T-cell (primary cell): ENCODE measurements around the gene PRKAG1. TPM values are rescaled to one million over a fixed set of nuclear protein-coding genes. Genes with fewer than 3 reads are reported as not detected.

Experiments
- ATAC-seq, 4 experiments: fragments of 200-7000 bp in 3 of 4; fragments of 150-1000 bp in 1 of 4; cut with Tn5 transposase; replicated peaks in 1 of 4; 1 replicate in 3 of 4; 2 replicates in 1 of 4; pipeline ENCODE4 v1.10.0; 2021; ENCODE audit warnings: moderate library complexity in 3 of 4, mild to moderate bottlenecking in 2 of 4, moderate number of reproducible peaks in 1 of 4
- CTCF ChIA-PET, 2 donors: fragments of 300-600 bp; sonication (Branson Sonifier 250); formaldehyde crosslinking; loops; one replicate each; lab custom pipeline; 2022; ENCODE audit warnings: antibody characterized with exemption in 2 of 2; lab: Charles Lee
- POLR2A ChIA-PET, 2 donors: fragments of 300-600 bp; sonication (Branson Sonifier 250); formaldehyde crosslinking; loops; one replicate each; lab custom pipeline; 2022; ENCODE audit warnings: antibody characterized with exemption in 2 of 2; lab: Charles Lee
- DNase-seq, 35 experiments: peaks; one replicate each; pipeline versions ENCODE4 v3.0.0 to v3.0.0-alpha.2; 2013 to 2023
- H3K27ac ChIP-seq: one replicate; pipeline ENCODE4 v1.5.1; 2013; ENCODE audit warnings: low read length
- H3K27me3 ChIP-seq, 2 experiments: replicated peaks in 1 of 2; 1 replicate in 1 of 2; 2 replicates in 1 of 2; pipeline versions ENCODE4 v1.6.1 to v1.7.0; 2013; ENCODE audit warnings: low read length in 1 of 2, mixed read lengths in 1 of 2; ENCODE audit not compliant: control insufficient read depth in 2 of 2, insufficient read depth in 2 of 2; ENCODE audit errors: extremely low read depth in 1 of 2
- H3K36me3 ChIP-seq, 2 donors: 1 replicate in 1 of 2; 2 replicates in 1 of 2; pipeline versions ENCODE4 v1.6.1 to v1.7.0; 2013; ENCODE audit warnings: low read length in 1 of 2; ENCODE audit not compliant: control insufficient read depth in 2 of 2, insufficient read depth in 1 of 2; ENCODE audit errors: extremely low read depth in 1 of 2
- H3K4me1 ChIP-seq, 2 experiments: 1 replicate in 1 of 2; 2 replicates in 1 of 2; pipeline versions ENCODE4 v1.6.1 to v1.7.0; 2013; ENCODE audit warnings: low read length in 2 of 2, mixed read lengths in 1 of 2; ENCODE audit not compliant: insufficient read depth in 2 of 2, control insufficient read depth in 1 of 2; ENCODE audit errors: extremely low read depth in 1 of 2
- H3K4me3 ChIP-seq, 2 donors: 1 replicate in 1 of 2; 2 replicates in 1 of 2; pipeline versions ENCODE4 v1.5.1 to v1.7.0; 2013; ENCODE audit warnings: mild to moderate bottlenecking in 2 of 2, low read length in 1 of 2, moderate library complexity in 1 of 2; ENCODE audit not compliant: control insufficient read depth in 1 of 2; ENCODE audit errors: extremely low read depth in 1 of 2
- H3K9me3 ChIP-seq: 2 replicates; pipeline ENCODE4 v1.7.0; 2013
- H3K27ac Mint-ChIP-seq, 2 donors: one replicate each; pipeline ENCODE4 v1.8.0; 2020 to 2021; ENCODE audit warnings: mild to moderate bottlenecking in 2 of 2, mixed read lengths in 2 of 2
- H3K27me3 Mint-ChIP-seq, 2 donors: one replicate each; pipeline ENCODE4 v1.8.0; 2021 to 2022; ENCODE audit warnings: mixed read lengths in 2 of 2
- H3K36me3 Mint-ChIP-seq: one replicate; pipeline ENCODE4 v1.8.0; 2021; ENCODE audit warnings: mixed read lengths
- H3K4me1 Mint-ChIP-seq, 3 donors: one replicate each; pipeline ENCODE4 v1.8.0; 2020 to 2022; ENCODE audit warnings: mixed read lengths in 3 of 3, mild to moderate bottlenecking in 1 of 3
- H3K4me3 Mint-ChIP-seq, 3 donors: one replicate each; pipeline ENCODE4 v1.8.0; 2020 to 2022; ENCODE audit warnings: mild to moderate bottlenecking in 3 of 3, mixed read lengths in 3 of 3, moderate library complexity in 3 of 3
- H3K9me3 Mint-ChIP-seq, 3 donors: one replicate each; pipeline ENCODE4 v1.8.0; 2020 to 2022; ENCODE audit warnings: mixed read lengths in 3 of 3
- WGBS: methylation state at CpG from one replicate; pipeline ENCODE4 v1.1.5; 2013; ENCODE audit warnings: missing lambda C conversion rate; ENCODE audit not compliant: insufficient coverage; 5-methylcytosine and 5-hydroxymethylcytosine counted together
- total RNA-seq, 35 experiments: library from RNA in 6 of 35; stranded (reverse) in 6 of 35; fragments of 120-200 nt in 1 of 35; gene quantifications; one replicate each; pipeline versions ENCODE4 v1.2.1 to v1.2.4 and lab custom pipeline; 2013 to 2026

PRKAG1 gene
- total RNA-seq, 5 donors from 2014 or later (not counting 1 experiment from before 2014, with no cell fraction given), result 42.5 to 54.6 (median 48.3) TPM

GRCh38 chr12:49026678-49027480 lies 8.3 kb upstream of the PRKAG1 start:
- H3K9me3 Mint-ChIP-seq, result no peaks in the 10 kb centered on the region
- Histone ChIP-seq H3K4me1 (peaks cover 0 to 4% of the 10 kb centered on the region in 2 experiments), H3K9me3 (no peaks in the 10 kb centered on the region), H3K36me3 (peaks cover 23 to 84% of the 10 kb centered on the region in 2 donors), H3K4me3 (no peak overlapping the region), H3K27me3 (no peaks in the 10 kb centered on the region), H3K27ac (no peak overlapping the region)
- H3K4me3 Mint-ChIP-seq, result no peak overlapping the region
- no peaks in the 10 kb centered on the region for H3K27me3 Mint-ChIP-seq
- ChIA-PET POLR2A (interaction anchor here in 1 of 2 donors (0.5 kb wide), 1 partner anchor 9 kb away, joined by 3 read pairs; no protein-coding TSS in a partner anchor), CTCF (no interaction called here)
- peaks cover 46% of the 10 kb centered on the region for H3K36me3 Mint-ChIP-seq
- 97% methylated on average over 19 of the region's 26 CpGs for WGBS
- DNase-seq, result no peak
- no peak for ATAC-seq
- H3K27ac Mint-ChIP-seq, result no peak overlapping the region
- no peaks in the 10 kb centered on the region for H3K4me1 Mint-ChIP-seq

GRCh38 chr12:49026101-49026500 lies 7.5 kb upstream of the PRKAG1 start:
- peaks cover 50% of the 10 kb centered on the region for H3K36me3 Mint-ChIP-seq
- WGBS, result 98% methylated on average over 21 of the region's 21 CpGs
- H3K27ac Mint-ChIP-seq, result no peak overlapping the region
- no peaks in the 10 kb centered on the region for H3K4me1 Mint-ChIP-seq
- ChIA-PET CTCF (no interaction called here), POLR2A (no interaction called here)
- peaks cover 22 to 88% of the 10 kb centered on the region in 2 donors for H3K36me3 ChIP-seq
- H3K9me3 Mint-ChIP-seq, result no peaks in the 10 kb centered on the region
- no peak overlapping the region for H3K4me3 ChIP-seq
- H3K27me3 ChIP-seq, result no peaks in the 10 kb centered on the region
- no peaks in the 10 kb centered on the region for H3K27me3 Mint-ChIP-seq
- peaks cover 0 to 1% of the 10 kb centered on the region in 2 experiments for H3K4me1 ChIP-seq
- H3K9me3 ChIP-seq, result no peaks in the 10 kb centered on the region
- H3K27ac ChIP-seq, result no peak overlapping the region
- no peak overlapping the region for H3K4me3 Mint-ChIP-seq
- ATAC-seq (no peak), DNase-seq (no peak)

- H3K9me3 ChIP-seq, result no peaks in the 10 kb centered on the region
- no peaks in the 10 kb centered on the region for H3K4me1 ChIP-seq
- no peak overlapping the region for H3K27ac ChIP-seq
- H3K4me3 ChIP-seq, result no peak overlapping the region
- Mint-ChIP-seq H3K36me3 (peaks cover 50% of the 10 kb centered on the region), H3K27ac (no peak overlapping the region), H3K27me3 (no peaks in the 10 kb centered on the region), H3K9me3 (no peaks in the 10 kb centered on the region), H3K4me1 (no peaks in the 10 kb centered on the region), H3K4me3 (no peak overlapping the region)
- ChIA-PET CTCF (no interaction called here), POLR2A (no interaction called here)
- WGBS, result no CpG with 5 or more reads among the region's 4 CpGs
- ATAC-seq, result no peak
- peaks cover 20 to 85% of the 10 kb centered on the region in 2 donors for H3K36me3 ChIP-seq
- DNase-seq, result no peak
- H3K27me3 ChIP-seq, result no peaks in the 10 kb centered on the region
Observed at GRCh38 chr12:49025463-49025862, 6.9 kb upstream of the PRKAG1 start.

- no peak overlapping the region for H3K4me3 ChIP-seq
- 98% methylated on average over 10 of the region's 12 CpGs for WGBS
- Mint-ChIP-seq H3K4me1 (peaks cover 5 to 6% (median 5%) of the 10 kb centered on the region in 3 donors), H3K36me3 (peaks cover 45% of the 10 kb centered on the region), H3K9me3 (no peaks in the 10 kb centered on the region), H3K27ac (no peak overlapping the region), H3K4me3 (no peak overlapping the region), H3K27me3 (no peaks in the 10 kb centered on the region)
- H3K36me3 ChIP-seq, result peaks cover 20 to 82% of the 10 kb centered on the region in 2 donors
- no peaks in the 10 kb centered on the region for H3K9me3 ChIP-seq
- H3K4me1 ChIP-seq, result peaks cover 3 to 5% of the 10 kb centered on the region in 2 experiments
- no peaks in the 10 kb centered on the region for H3K27me3 ChIP-seq
- POLR2A ChIA-PET, result no interaction called here
- no peak for DNase-seq
- H3K27ac ChIP-seq, result no peak overlapping the region
- CTCF ChIA-PET, result interaction anchor here (0.5 kb wide), 2 partner anchors 693 to 804 kb away, joined by 3 to 4 read pairs; no protein-coding TSS in a partner anchor
- ATAC-seq, result no peak
Observed at GRCh38 chr12:49024543-49024942, 6.0 kb upstream of the PRKAG1 start.

GRCh38 chr12:49023812-49024211 lies 5.2 kb upstream of the PRKAG1 start:
- H3K4me1 ChIP-seq, result peaks cover 6 to 12% of the 10 kb centered on the region in 2 experiments
- Mint-ChIP-seq H3K36me3 (peaks cover 42% of the 10 kb centered on the region), H3K4me1 (peaks cover 10 to 11% (median 10%) of the 10 kb centered on the region in 3 donors), H3K4me3 (no peak overlapping the region), H3K9me3 (no peaks in the 10 kb centered on the region), H3K27ac (no peak overlapping the region), H3K27me3 (no peaks in the 10 kb centered on the region)
- CTCF ChIA-PET, result interaction anchor here in 1 of 2 donors (0.7 kb wide), 1 partner anchor 96 kb away, joined by 3 read pairs; no protein-coding TSS in a partner anchor
- H3K27me3 ChIP-seq, result no peaks in the 10 kb centered on the region
- DNase-seq, result no peak
- no peak overlapping the region for H3K4me3 ChIP-seq
- no peak for ATAC-seq
- no peak overlapping the region for H3K27ac ChIP-seq
- POLR2A ChIA-PET, result no interaction called here
- no CpG with 5 or more reads among the region's 2 CpGs for WGBS
- peaks cover 20 to 75% of the 10 kb centered on the region in 2 donors for H3K36me3 ChIP-seq
- no peaks in the 10 kb centered on the region for H3K9me3 ChIP-seq

- H3K4me1 Mint-ChIP-seq, result peaks cover 16 to 18% (median 18%) of the 10 kb centered on the region in 3 donors
Observed at GRCh38 chr12:49022558-49023178, 4.1 kb upstream of the PRKAG1 start.

More at GRCh38 chr12:49022558-49023178, 4.1 kb upstream of the PRKAG1 start:
- DNase-seq, result no peak
- peaks cover 37% of the 10 kb centered on the region for H3K36me3 Mint-ChIP-seq
- peak overlapping the region in 1 of 2 donors; percentile 56 for H3K27ac Mint-ChIP-seq
- H3K27me3 Mint-ChIP-seq, result no peaks in the 10 kb centered on the region
- Histone ChIP-seq H3K36me3 (peaks cover 20 to 64% of the 10 kb centered on the region in 2 donors), H3K4me3 (no peak overlapping the region), H3K27me3 (no peaks in the 10 kb centered on the region), H3K27ac (no peak overlapping the region), H3K4me1 (peaks cover 6 to 18% of the 10 kb centered on the region in 2 experiments), H3K9me3 (no peaks in the 10 kb centered on the region)
- WGBS, result 95% methylated on average over 12 of the region's 15 CpGs
- CTCF ChIA-PET, result no interaction called here
- no peak for ATAC-seq
- H3K4me3 Mint-ChIP-seq, result no peak overlapping the region
- POLR2A ChIA-PET, result interaction anchor here in 1 of 2 donors (0.6 kb wide), 1 partner anchor 124 kb away, joined by 3 read pairs; no protein-coding TSS in a partner anchor
- no peaks in the 10 kb centered on the region for H3K9me3 Mint-ChIP-seq
